IMR-90 (cell line): ENCODE measurements around the gene PCSK2. TPM values are rescaled to one million over a fixed set of nuclear protein-coding genes. Genes with fewer than 3 reads are reported as not detected.

Experiments
- ATAC-seq: fragments of 200-7000 bp; cut with Tn5 transposase; 2 replicates; pipeline ENCODE4 v1.9.1; 2020; ENCODE audit warnings: low read depth, mild to moderate bottlenecking, moderate library complexity
- BruUV-seq: library from RNA; stranded (reverse); fragments of 400-500 nt; replicated peaks from 2 replicates; lab custom pipeline; 2021; lab: Mats Ljungman, UMichigan
- CTCF ChIA-PET: fragments of 300-600 bp; formaldehyde crosslinking; extraction: SDS; loops from one replicate; lab custom pipeline; 2021; ENCODE audit warnings: antibody characterized with exemption; lab: Yijun Ruan, JAX
- POLR2A ChIA-PET: fragments of 300-600 bp; sonication (Branson Sonifier 250); formaldehyde crosslinking; loops from one replicate; lab custom pipeline; 2022; ENCODE audit warnings: antibody characterized with exemption; ENCODE audit not compliant: unreplicated experiment; lab: Charles Lee
- DNase-seq: peaks from one replicate; pipeline ENCODE4 v3.0.0; 2013
- H2AFZ ChIP-seq: replicated peaks from 2 replicates; pipeline ENCODE3; 2013; ENCODE audit warnings: low read length, mild to moderate bottlenecking; ENCODE audit not compliant: poor library complexity
- H2AK5ac ChIP-seq: 2 replicates; pipeline ENCODE4 v1.6.1; 2013; ENCODE audit warnings: low read depth, low read length, inconsistent platforms
- H2AK9ac ChIP-seq: replicated peaks from 2 replicates; pipeline ENCODE3; 2013; ENCODE audit warnings: mild to moderate bottlenecking, low read depth, low read length, moderate library complexity; ENCODE audit not compliant: poor library complexity
- H2BK120ac ChIP-seq: 2 replicates; pipeline ENCODE4 v1.6.1; 2013; ENCODE audit warnings: low read depth, low read length, inconsistent platforms
- H2BK15ac ChIP-seq: 3 replicates; pipeline ENCODE4 v1.6.1; 2013; ENCODE audit warnings: low read depth, low read length, inconsistent platforms
- H2BK20ac ChIP-seq: 2 replicates; pipeline ENCODE4 v1.6.1; 2013; ENCODE audit warnings: low read depth, mild to moderate bottlenecking, inconsistent platforms, low read length, moderate library complexity
- H2BK5ac ChIP-seq: 2 replicates; pipeline ENCODE4 v1.6.1; 2013; ENCODE audit warnings: mild to moderate bottlenecking, low read depth, low read length, inconsistent platforms; ENCODE audit not compliant: poor library complexity, severe bottlenecking
- H3K14ac ChIP-seq: replicated peaks from 2 replicates; pipeline ENCODE4 v1.6.1; 2013; ENCODE audit warnings: low read depth, low read length, inconsistent platforms
- H3K18ac ChIP-seq: 2 replicates; pipeline ENCODE4 v1.6.1; 2013; ENCODE audit warnings: low read depth, low read length, control low read depth
- H3K23ac ChIP-seq: 2 replicates; pipeline ENCODE4 v1.6.1; 2013; ENCODE audit warnings: low read depth, low read length, inconsistent platforms
- H3K27ac ChIP-seq: 2 replicates; pipeline ENCODE4 v1.5.1; 2013; ENCODE audit warnings: mild to moderate bottlenecking, control low read depth, low read length; ENCODE audit not compliant: insufficient read depth
- H3K27me3 ChIP-seq: 2 replicates; pipeline ENCODE4 v1.6.1; 2013; ENCODE audit warnings: low read length; ENCODE audit not compliant: control insufficient read depth, insufficient read depth
- H3K36me3 ChIP-seq: 2 replicates; pipeline ENCODE4 v1.6.1; 2013; ENCODE audit warnings: low read length, mixed read lengths; ENCODE audit not compliant: control insufficient read depth, insufficient read depth
- H3K4ac ChIP-seq: 2 replicates; pipeline ENCODE4 v1.6.1; 2013; ENCODE audit warnings: low read depth, low read length, inconsistent platforms
- H3K4me1 ChIP-seq: 2 replicates; pipeline ENCODE4 v1.6.1; 2013; ENCODE audit warnings: low read length, mixed read lengths; ENCODE audit not compliant: control insufficient read depth, insufficient read depth
- H3K4me2 ChIP-seq: 2 replicates; pipeline ENCODE4 v1.6.1; 2013; ENCODE audit warnings: low read depth, mild to moderate bottlenecking, control low read depth, low read length, moderate library complexity
- H3K4me3 ChIP-seq: 2 replicates; pipeline ENCODE4 v1.5.1; 2013; ENCODE audit warnings: low read depth, mild to moderate bottlenecking, control low read depth, low read length, moderate library complexity; ENCODE audit not compliant: insufficient read depth
- H3K56ac ChIP-seq: 2 replicates; pipeline ENCODE4 v1.6.1; 2013; ENCODE audit warnings: low read length, inconsistent platforms; ENCODE audit not compliant: insufficient read depth; ENCODE audit errors: extremely low read depth
- H3K79me1 ChIP-seq, 2 experiments: 2 replicates each; pipeline ENCODE4 v1.6.1; 2013; ENCODE audit warnings: low read length in 2 of 2, inconsistent platforms in 1 of 2, low read depth in 1 of 2
- H3K9ac ChIP-seq: 2 replicates; pipeline ENCODE4 v1.6.1; 2013; ENCODE audit warnings: low read depth, low read length, control low read depth
- H3K9me1 ChIP-seq: 2 replicates; pipeline ENCODE4 v1.6.1; 2013; ENCODE audit warnings: low read length, inconsistent platforms; ENCODE audit not compliant: insufficient read depth
- H3K9me3 ChIP-seq: 2 replicates; pipeline ENCODE4 v1.6.1; 2013; ENCODE audit warnings: low read length; ENCODE audit not compliant: control insufficient read depth, insufficient read depth
- H4K20me1 ChIP-seq: 2 replicates; pipeline ENCODE4 v1.6.1; 2013; ENCODE audit warnings: low read length, inconsistent platforms; ENCODE audit not compliant: insufficient read depth
- H4K5ac ChIP-seq: 2 replicates; pipeline ENCODE4 v1.6.1; 2013; ENCODE audit warnings: mild to moderate bottlenecking, low read depth, low read length, control low read depth
- H4K8ac ChIP-seq, 2 experiments: 2 replicates each; pipeline ENCODE4 v1.6.1; 2013; ENCODE audit warnings: low read depth in 2 of 2, low read length in 2 of 2, control low read depth in 1 of 2, inconsistent platforms in 1 of 2
- H4K91ac ChIP-seq: 2 replicates; pipeline ENCODE4 v1.6.1; 2013; ENCODE audit warnings: low read depth, low read length, inconsistent platforms; ENCODE audit not compliant: insufficient read depth
- BHLHE40 ChIP-seq: fragments of 150-350 bp; IDR thresholded peaks from 2 replicates; pipeline ENCODE4 v1.6.1; 2016; ENCODE audit warnings: mild to moderate bottlenecking, low read depth, low read length
- FOS ChIP-seq: fragments of 150-350 bp; IDR thresholded peaks from 2 replicates; pipeline ENCODE4 v1.6.1; 2016; ENCODE audit warnings: low read depth, low read length
- POLR2A ChIP-seq: IDR thresholded peaks from 2 replicates; pipeline ENCODE4 v1.6.1; 2012; ENCODE audit warnings: mild to moderate bottlenecking, low read depth, low read length
- RAD21 ChIP-seq: IDR thresholded peaks from 2 replicates; pipeline ENCODE4 v1.6.1; 2012; ENCODE audit warnings: low read length, improper control_type of control experiment
- RCOR1 ChIP-seq: IDR thresholded peaks from 2 replicates; pipeline ENCODE4 v1.6.1; 2012; ENCODE audit warnings: mild to moderate bottlenecking, low read length, improper control_type of control experiment; ENCODE audit not compliant: insufficient replicate concordance
- WGBS, 2 experiments: methylation state at CpG; one replicate each; pipeline versions ENCODE4 v1.1.5 to v1.1.7; 2013; ENCODE audit warnings: missing lambda C conversion rate in 2 of 2; ENCODE audit not compliant: insufficient read length in 1 of 2; ENCODE audit errors: extremely low coverage in 2 of 2; 5-methylcytosine and 5-hydroxymethylcytosine counted together
- dilution Hi-C: fragments of 300-500 bp; cut with HindIII; formaldehyde crosslinking; loops from one replicate; pipeline ENCODE4 v1.14.3; 2018; ENCODE audit warnings: low sequenced_read_pairs; ENCODE audit not compliant: unreplicated experiment
- in situ Hi-C: fragments of 300-500 bp; cut with MboI; formaldehyde crosslinking; loops from 3 replicates; pipeline ENCODE4 v1.14.3; 2019; ENCODE audit warnings: low sequenced_read_pairs, inconsistent platforms, mixed read lengths
- intact Hi-C: fragments of 100-400 bp; cut with micrococcal nuclease; formaldehyde crosslinking; loops from 2 replicates; pipeline ENCODE4 v1.10.0; 2022
- polyA plus RNA-seq, 3 experiments: library from polyadenylated mRNA; depleted of rRNA; stranded (reverse); fragments of >200 nt; gene quantifications; 2 replicates each; pipeline ENCODE4 v1.2.3, GENCODE V29; 2012; ENCODE audit warnings: low replicate concordance in 1 of 3
- total RNA-seq: library from RNA; depleted of rRNA; stranded (reverse); fragments of >200 nt; gene quantifications from 2 replicates; pipeline ENCODE4 v1.2.3, GENCODE V29; 2012

PCSK2 gene
- total and polyA plus RNA-seq, 2 of the 4 experiments (the other 2 are of a cell fraction): not detected

DNA sequence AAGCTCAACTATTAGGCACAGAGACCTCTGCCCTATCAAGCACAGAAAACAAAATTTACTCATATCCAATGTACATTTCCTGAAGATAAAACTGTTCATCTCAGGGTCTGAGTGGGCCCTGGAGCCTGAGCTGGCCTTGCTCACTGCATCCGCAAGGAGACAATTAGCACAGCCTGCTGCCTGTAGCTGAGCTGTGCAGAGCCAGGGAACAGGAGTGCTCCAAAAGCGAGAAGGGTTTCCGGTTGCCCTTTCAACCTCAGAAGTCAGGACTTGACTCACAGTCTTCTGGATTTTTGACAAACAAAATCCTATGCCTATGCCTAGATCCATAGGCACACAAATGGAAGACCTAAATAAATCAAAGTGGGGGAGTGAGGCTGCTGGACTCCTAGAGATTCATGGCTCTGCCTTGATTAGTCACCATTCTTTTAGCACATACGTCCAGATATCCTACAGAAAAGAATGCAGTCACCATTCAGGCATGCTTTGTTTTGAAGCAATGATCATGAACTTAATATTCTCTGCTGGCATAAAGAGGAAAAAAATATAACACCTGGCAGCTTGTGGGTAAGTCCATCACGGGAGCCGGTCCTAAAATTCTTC is 230.8 kb downstream of the PCSK2 start:
- Histone ChIP-seq H3K27me3 (peaks cover 11% of the 10 kb centered on the region; the same call in 1 of the 2 replicates), H3K9me1 (no peaks in the 10 kb centered on the region), H3K9ac (no peak overlapping the region), H3K23ac (no peak overlapping the region), H2BK20ac (no peak overlapping the region), H2AFZ (no peak overlapping the region), H4K8ac (no peak overlapping the region), H2BK15ac (no peak overlapping the region), H3K27ac (no peak overlapping the region), H3K56ac (no peak overlapping the region), H3K79me1 (no peaks in the 10 kb centered on the region), H3K4me1 (no peaks in the 10 kb centered on the region), H2AK5ac (no peak overlapping the region), H3K14ac (no peak overlapping the region), H3K36me3 (no peaks in the 10 kb centered on the region), H4K91ac (no peak overlapping the region), H3K9me3 (no peaks in the 10 kb centered on the region), H3K18ac (no peak overlapping the region), H2BK120ac (no peak overlapping the region), H4K5ac (no peak overlapping the region), H3K4me3 (no peak overlapping the region), H2BK5ac (no peak overlapping the region), H4K20me1 (no peaks in the 10 kb centered on the region), H3K4ac (no peak overlapping the region), H3K4me2 (no peak overlapping the region), H2AK9ac (no peak overlapping the region)
- no peak for TF ChIP-seq RAD21
- no peak for TF ChIP-seq RCOR1
- no peak for TF ChIP-seq BHLHE40
- no peak for TF ChIP-seq FOS
- TF ChIP-seq POLR2A: no peak
- no CpG with 5 or more reads among the region's 6 CpGs for WGBS, 2 experiments
- intact Hi-C loops: no loop called here
- dilution Hi-C loops: no loop called here
- POLR2A ChIA-PET: no interaction called here
- peak; percentile 13 for DNase-seq
- CTCF ChIA-PET: interaction anchor here (0.9 kb wide), 1 partner anchor 28 kb away, joined by 3 read pairs; no protein-coding TSS in a partner anchor
- no peak for ATAC-seq
- in situ Hi-C loops: no loop called here
- no TSS peak for BruUV-seq
